Adrenal gland (tissue), 12 donors: ENCODE data around the gene TANC1. TPM values are rescaled to one million over a fixed set of nuclear protein-coding genes. Genes with fewer than 3 reads are reported as not detected.
A peak's percentile ranks its signal among the peaks of the same experiment; 100 is the strongest.

Experiments
- DNase-seq, 7 donors: peaks; one replicate each; pipeline ENCODE4 v3.0.0-alpha.2; 2019 to 2020
- H3K27ac ChIP-seq, 5 donors: fragments of 200-600 bp; sonication (generic) in 4 of 5; 1 replicate in 3 of 5; 2 replicates in 2 of 5; pipeline versions ENCODE4 v1.5.1 to v1.8.0; 2016 to 2020; ENCODE audit warnings: mild to moderate bottlenecking in 1 of 5
- H3K27me3 ChIP-seq: fragments of 200-600 bp; 2 replicates; pipeline ENCODE4 v1.8.0; 2021
- H3K36me3 ChIP-seq, 2 donors: fragments of 200-600 bp; replicated peaks in 1 of 2; 1 replicate in 1 of 2; 2 replicates in 1 of 2; pipeline versions ENCODE4 v1.5.1 to v1.8.0; 2018 to 2022
- H3K4me1 ChIP-seq, 2 donors: fragments of 200-600 bp; replicated peaks in 1 of 2; 1 replicate in 1 of 2; 2 replicates in 1 of 2; pipeline versions ENCODE4 v1.5.1 to v1.8.0; 2018 to 2021
- H3K4me3 ChIP-seq, 4 donors: fragments of 200-600 bp; sonication (generic) in 3 of 4; one replicate each; pipeline ENCODE4 v1.5.1; 2016 to 2018
- H3K9me3 ChIP-seq, 3 donors: fragments of 200-600 bp; sonication (generic) in 1 of 3; replicated peaks in 1 of 3; 1 replicate in 2 of 3; 2 replicates in 1 of 3; pipeline versions ENCODE4 v1.5.1 to v1.8.0; 2016 to 2021
- CTCF ChIP-seq, 6 experiments: fragments of 450-650 bp in 4 of 6; fragments of 200-600 bp in 2 of 6; sonication (generic) in 1 of 6; IDR thresholded peaks; 1 replicate in 5 of 6; 2 replicates in 1 of 6; pipeline versions ENCODE4 v1.5.1 to v1.8.0; 2016 to 2021; ENCODE audit warnings: antibody characterized with exemption in 6 of 6, mild to moderate bottlenecking in 2 of 6, moderate library complexity in 1 of 6
- POLR2A ChIP-seq, 2 donors: fragments of 450-650 bp; IDR thresholded peaks; one replicate each; pipeline ENCODE4 v1.6.1; 2017; ENCODE audit warnings: antibody characterized with exemption in 2 of 2, mild to moderate bottlenecking in 2 of 2, moderate library complexity in 1 of 2
- WGBS, 4 donors: extraction: QIAGEN DNeasy Blood & Tissue Kit in 2 of 4; methylation state at CpG; one replicate each; pipeline versions ENCODE4 v1.1.5 to v1.1.7; 2013 to 2017; 5-methylcytosine and 5-hydroxymethylcytosine counted together
- intact Hi-C, 2 donors: fragments of 100-400 bp; cut with DNase I; formaldehyde crosslinking; loops; one replicate each; pipeline versions ENCODE4 v1.14.1 to v1.15.0; 2022 to 2023
- polyA plus RNA-seq, 3 donors: library from polyadenylated mRNA; stranded (reverse); fragments of 200-250 nt in 2 of 3; fragments of 350-450 nt in 1 of 3; fragmentation: Illumina TruSeq in 1 of 3; extraction: RNeasy Lipid Tissue Mini Kit (QIAGEN cat#74804) in 1 of 3; gene quantifications; one replicate each; pipeline ENCODE4 v1.2.3, GENCODE V29; 2013 to 2014
- total RNA-seq, 9 donors: library from RNA; depleted of rRNA in 4 of 9; stranded (reverse); fragments of >200 nt in 4 of 9; fragments of 120-200 nt in 1 of 9; fragmentation: NEBNext Ultra II Directional in 1 of 9; extraction: Animal tissue kit (Norgen Biotek cat#: 25700) in 1 of 9; gene quantifications; one replicate each; pipeline versions ENCODE4 v1.1.0 to v1.2.4, GENCODE V29; 2013 to 2023
- donor health status: healthy with polysubstance abuse.
- donor health status: Bipolar disorder and iron deficiency.
- donor health status: DM: yes; HTN: yes; CAD: no.
- donor health status: DM: no; HTN: no; CAD: no.
- donor health status: DM: no; HTN: no; CAD: no.
- donor health status: DM: yes; HTN: yes; CAD: no.

TANC1 gene
- total and polyA plus RNA-seq, 12 donors, result 14.1 to 53.3 (median 24.8) TPM

- intact Hi-C loops, result loop anchor here in 1 of 2 donors (5.0 to 10.0 kb wide), 2 partner anchors 153 to 216 kb away; partner anchors contain the start of gene TANC1
- H3K27ac ChIP-seq, result no peak overlapping the region
Measured at GRCh38 chr2:159118115-159118858, 149.8 kb downstream of the TANC1 start.

GRCh38 chr2:159118859-159119500 lies 150.5 kb downstream of the TANC1 start:
- H3K27ac ChIP-seq, result peak overlapping the region in 1 of 5 donors; percentile 26
- H3K36me3 ChIP-seq, result no peaks in the 10 kb centered on the region
- DNase-seq, result no peak
- no peak overlapping the region for H3K4me3 ChIP-seq
- intact Hi-C loops, result loop anchor here in 1 of 2 donors (5.0 to 10.0 kb wide), 2 partner anchors 154 to 217 kb away; partner anchors contain the start of gene TANC1
- no peak for TF ChIP-seq CTCF (IDR thresholded peaks at IDR 0.05)
- no peak for TF ChIP-seq POLR2A (IDR thresholded peaks at IDR 0.05)
- H3K9me3 ChIP-seq, result no peaks in the 10 kb centered on the region
- H3K4me1 ChIP-seq, result peaks cover 1 to 13% of the 10 kb centered on the region in 2 donors
- no peaks in the 10 kb centered on the region for H3K27me3 ChIP-seq
- 76 to 83% (median 79%) methylated on average over 2 of the region's 2 CpGs for WGBS, 4 donors

More at GRCh38 chr2:159118115-159118858, 149.8 kb downstream of the TANC1 start:
- Histone ChIP-seq H3K27me3 (no peaks in the 10 kb centered on the region), H3K4me1 (peaks cover 0 to 9% of the 10 kb centered on the region in 2 donors), H3K4me3 (no peak overlapping the region), H3K9me3 (no peaks in the 10 kb centered on the region), H3K36me3 (no peaks in the 10 kb centered on the region)
- DNase-seq, result peak; percentile 80 to 98 (median 90)
- WGBS, 4 donors, result 43 to 45% (median 44%) methylated on average over 11 of the region's 11 CpGs
- TF ChIP-seq POLR2A (IDR thresholded peaks at IDR 0.05) (no peak), CTCF (IDR thresholded peaks at IDR 0.05) (peak; percentile 91 to 96 (median 94))

GRCh38 chr2:159119652-159120257 lies 151.3 kb downstream of the TANC1 start:
- 79 to 87% (median 84%) methylated on average over 8 of the region's 8 CpGs for WGBS, 4 donors
- peaks cover 9 to 21% of the 10 kb centered on the region in 2 donors for H3K4me1 ChIP-seq
- no peaks in the 10 kb centered on the region for H3K9me3 ChIP-seq
- TF ChIP-seq CTCF (IDR thresholded peaks at IDR 0.05) (no peak), POLR2A (IDR thresholded peaks at IDR 0.05) (no peak)
- H3K27me3 ChIP-seq, result no peaks in the 10 kb centered on the region
- H3K36me3 ChIP-seq, result no peaks in the 10 kb centered on the region
- intact Hi-C loops, result loop anchor here (5.0 to 10.0 kb wide), 2 partner anchors 155 to 217 kb away; partner anchors contain the start of gene TANC1 (in 1 of the 2)
- DNase-seq, result peak in 1 of 7 donors; percentile 77
- no peak overlapping the region for H3K4me3 ChIP-seq
- peak overlapping the region in 1 of 5 donors; percentile 26 for H3K27ac ChIP-seq

DNA sequence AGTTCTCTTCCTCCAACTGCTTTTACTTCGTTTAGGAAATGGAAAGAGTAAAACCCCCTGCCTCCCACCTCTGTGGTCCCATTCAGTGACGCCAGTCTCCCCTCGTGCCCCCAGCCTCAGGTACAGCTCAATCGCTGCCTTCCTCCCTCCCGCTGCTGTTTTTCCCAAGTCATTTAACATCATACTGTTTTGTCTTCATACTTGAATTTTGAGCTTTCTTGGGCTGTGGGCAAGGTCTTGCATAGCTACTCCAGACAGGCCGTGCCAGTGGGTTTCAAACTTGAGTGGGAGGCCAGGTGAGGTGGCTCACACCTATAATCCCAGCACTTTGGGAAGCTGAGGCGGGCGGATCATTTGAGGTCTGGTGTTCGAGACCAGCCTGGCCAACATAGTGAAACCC lies 155.3 kb downstream of the TANC1 start:
- H3K27ac ChIP-seq, result peak overlapping the region in 3 of 5 donors; percentile 35 to 70 (median 37)
- DNase-seq, result no peak
- peaks cover 15 to 29% of the 10 kb centered on the region in 2 donors for H3K4me1 ChIP-seq
- WGBS, 4 donors, result 93 to 95% (median 94%) methylated on average over 9 of the region's 9 CpGs
- H3K27me3 ChIP-seq, result no peaks in the 10 kb centered on the region
- TF ChIP-seq CTCF (IDR thresholded peaks at IDR 0.05), result no peak
- TF ChIP-seq POLR2A (IDR thresholded peaks at IDR 0.05), result no peak
- intact Hi-C loops, result loop anchor here in 1 of 2 donors (5.0 kb wide), 1 partner anchor 221 kb away; no protein-coding TSS in a partner anchor
- no peak overlapping the region for H3K4me3 ChIP-seq
- no peaks in the 10 kb centered on the region for H3K9me3 ChIP-seq
- no peaks in the 10 kb centered on the region for H3K36me3 ChIP-seq
